Activated T-helper 2 cell treated with anti-CD3 and anti-CD28 coated beads, Interferon-gamma antibody, Interleukin-2, Interleukin-4, amounts not matched to agents 10 μg/mL and 5 μg/mL and 100 μg/mL, durations not matched to agents 14 hours and 24 hours and 36 hours (primary cell): ENCODE measurements around the gene C17orf107. TPM values are rescaled to one million over a fixed set of nuclear protein-coding genes. Genes with fewer than 3 reads are reported as not detected.

ENCODE experiments used
- DNase-seq: peaks from one replicate; pipeline ENCODE4 v3.0.0; 2021; ENCODE audit warnings: low spot score
- H3K27ac Mint-ChIP-seq: one replicate; pipeline ENCODE4 v1.8.0; 2021; ENCODE audit warnings: mixed read lengths
- H3K27me3 Mint-ChIP-seq: one replicate; pipeline ENCODE4 v1.8.0; 2021; ENCODE audit warnings: low read depth, mixed read lengths
- H3K36me3 Mint-ChIP-seq: one replicate; pipeline ENCODE4 v1.8.0; 2021; ENCODE audit warnings: low read depth, mixed read lengths
- H3K4me1 Mint-ChIP-seq: one replicate; pipeline ENCODE4 v1.8.0; 2021; ENCODE audit warnings: low read depth, mixed read lengths
- H3K4me3 Mint-ChIP-seq: one replicate; pipeline ENCODE4 v1.8.0; 2021; ENCODE audit warnings: low read depth, mild to moderate bottlenecking, moderate library complexity, mixed read lengths
- H3K9me3 Mint-ChIP-seq: one replicate; pipeline ENCODE4 v1.8.0; 2021; ENCODE audit warnings: mixed read lengths
- intact Hi-C: fragments of 100-400 bp; cut with micrococcal nuclease; formaldehyde crosslinking; loops from one replicate; pipeline ENCODE4 v1.15.1; 2023
- total RNA-seq: library from RNA; stranded (reverse); gene quantifications from 2 replicates; pipeline ENCODE4 v1.2.3, GENCODE V29; 2022

C17orf107 gene
- total RNA-seq, 1 donor from 2014 or later, result 1.3 TPM

GRCh38 chr17:4944554-4945175 is 45.3 kb downstream of the C17orf107 start:
- Mint-ChIP-seq H3K27me3 (no peaks in the 10 kb centered on the region), H3K9me3 (no peaks in the 10 kb centered on the region), H3K4me3 (peak overlapping the region; percentile 100), H3K36me3 (peaks cover 76% of the 10 kb centered on the region), H3K27ac (peak overlapping the region; percentile 92), H3K4me1 (peaks cover 52% of the 10 kb centered on the region)
- no peak for DNase-seq
- intact Hi-C loops, result loop anchor here (2.0 to 10.0 kb wide), 2 partner anchors 36 to 580 kb away; partner anchors contain the start of gene UBE2G1

GRCh38 chr17:4945176-4945943 is 46.0 kb downstream of the C17orf107 start:
- peak; percentile 76 for DNase-seq
- Mint-ChIP-seq H3K9me3 (no peaks in the 10 kb centered on the region), H3K36me3 (peaks cover 72% of the 10 kb centered on the region), H3K4me1 (peaks cover 52% of the 10 kb centered on the region), H3K27me3 (no peaks in the 10 kb centered on the region), H3K4me3 (peak overlapping the region; percentile 100), H3K27ac (peak overlapping the region; percentile 92)
- intact Hi-C loops, result loop anchor here (2.0 to 10.0 kb wide), 2 partner anchors 37 to 581 kb away; partner anchors contain the start of gene UBE2G1

GRCh38 chr17:4945944-4946280 is 46.6 kb downstream of the C17orf107 start:
- peak overlapping the region; percentile 100 for H3K4me3 Mint-ChIP-seq
- H3K27me3 Mint-ChIP-seq, result no peaks in the 10 kb centered on the region
- no peaks in the 10 kb centered on the region for H3K9me3 Mint-ChIP-seq
- DNase-seq, result no peak
- H3K27ac Mint-ChIP-seq, result peak overlapping the region; percentile 95
- intact Hi-C loops, result loop anchor here (2.0 to 10.0 kb wide), 2 partner anchors 37 to 581 kb away; partner anchors contain the start of gene UBE2G1
- peaks cover 56% of the 10 kb centered on the region for H3K4me1 Mint-ChIP-seq
- H3K36me3 Mint-ChIP-seq, result peaks cover 66% of the 10 kb centered on the region

GRCh38 chr17:4946312-4946976 is 47.1 kb downstream of the C17orf107 start:
- Mint-ChIP-seq H3K9me3 (no peaks in the 10 kb centered on the region), H3K4me3 (peak overlapping the region; percentile 100), H3K27ac (peak overlapping the region; percentile 95), H3K36me3 (peaks cover 61% of the 10 kb centered on the region), H3K4me1 (peaks cover 56% of the 10 kb centered on the region), H3K27me3 (no peaks in the 10 kb centered on the region)
- intact Hi-C loops, result loop anchor here (10.0 kb wide), 1 partner anchor 582 kb away; the partner anchor contains the start of gene UBE2G1
- no peak for DNase-seq

- H3K4me3 Mint-ChIP-seq, result peak overlapping the region; percentile 100
These were observed 47.7 kb downstream of the C17orf107 start for GRCh38 chr17:4947010-4947410.

GRCh38 chr17:4947411-4948165 is 48.3 kb downstream of the C17orf107 start:
- Mint-ChIP-seq H3K4me1 (peaks cover 45% of the 10 kb centered on the region), H3K4me3 (peak overlapping the region; percentile 100), H3K27me3 (no peaks in the 10 kb centered on the region), H3K9me3 (no peaks in the 10 kb centered on the region), H3K27ac (peak overlapping the region; percentile 95), H3K36me3 (peaks cover 50% of the 10 kb centered on the region)
- DNase-seq, result peak; percentile 69
- intact Hi-C loops, result loop anchor here (1.0 to 10.0 kb wide), 4 partner anchors 7 to 583 kb away; partner anchors contain the start of genes ARRB2, RNF167, SLC25A11 and SPAG7

More at GRCh38 chr17:4947010-4947410, 47.7 kb downstream of the C17orf107 start:
- no peak for DNase-seq
- no peaks in the 10 kb centered on the region for H3K9me3 Mint-ChIP-seq
- H3K27ac Mint-ChIP-seq, result peak overlapping the region; percentile 95
- H3K27me3 Mint-ChIP-seq, result no peaks in the 10 kb centered on the region
- intact Hi-C loops, result loop anchor here (10.0 kb wide), 1 partner anchor 582 kb away; the partner anchor contains the start of gene UBE2G1
- peaks cover 51% of the 10 kb centered on the region for H3K4me1 Mint-ChIP-seq
- peaks cover 55% of the 10 kb centered on the region for H3K36me3 Mint-ChIP-seq

- Mint-ChIP-seq H3K4me1 (peaks cover 40% of the 10 kb centered on the region), H3K27ac (peak within 1 kb of the TSS; percentile 100), H3K27me3 (no peaks in the 10 kb centered on the region), H3K9me3 (no peaks in the 10 kb centered on the region), H3K36me3 (peaks cover 42% of the 10 kb centered on the region), H3K4me3 (peak within 1 kb of the TSS; percentile 100)
- DNase-seq, result peak; percentile 87
- intact Hi-C loops, result loop anchor here (1.0 to 10.0 kb wide), 4 partner anchors 8 to 584 kb away; partner anchors contain the start of genes ARRB2, RNF167, SLC25A11 and SPAG7
These were observed 49.0 kb downstream of the C17orf107 start, which contains the start of gene PFN1 for GRCh38 chr17:4948166-4948930. Gene PFN1 (minus strand): TSS chr17:4948530. CDS start chr17:4948394, 136 bp downstream.

GRCh38 chr17:4948931-4949320 is 49.6 kb downstream of the C17orf107 start:
- peaks cover 37% of the 10 kb centered on the region for H3K4me1 Mint-ChIP-seq
- intact Hi-C loops, result loop anchor here (1.0 to 10.0 kb wide), 4 partner anchors 9 to 584 kb away; partner anchors contain the start of genes ARRB2, RNF167, SLC25A11 and SPAG7
- no peaks in the 10 kb centered on the region for H3K9me3 Mint-ChIP-seq
- H3K4me3 Mint-ChIP-seq, result peak overlapping the region; percentile 100
- peaks cover 38% of the 10 kb centered on the region for H3K36me3 Mint-ChIP-seq
- H3K27ac Mint-ChIP-seq, result peak overlapping the region; percentile 100
- no peaks in the 10 kb centered on the region for H3K27me3 Mint-ChIP-seq
- DNase-seq, result no peak

- H3K36me3 Mint-ChIP-seq, result peaks cover 32% of the 10 kb centered on the region
- peaks cover 32% of the 10 kb centered on the region for H3K4me1 Mint-ChIP-seq
- peak; percentile 77 for DNase-seq
- H3K4me3 Mint-ChIP-seq, result peak overlapping the region; percentile 79
- intact Hi-C loops, result loop anchor here (2.0 to 10.0 kb wide), 2 partner anchors 239 to 585 kb away; partner anchors contain the start of genes ARRB2 and UBE2G1
- no peaks in the 10 kb centered on the region for H3K27me3 Mint-ChIP-seq
- H3K9me3 Mint-ChIP-seq, result no peaks in the 10 kb centered on the region
- peak overlapping the region; percentile 86 for H3K27ac Mint-ChIP-seq
These were observed 50.2 kb downstream of the C17orf107 start for GRCh38 chr17:4949321-4950074.

GRCh38 chr17:4950075-4950745 is 50.9 kb downstream of the C17orf107 start:
- H3K4me3 Mint-ChIP-seq, result peak overlapping the region; percentile 88
- H3K9me3 Mint-ChIP-seq, result no peaks in the 10 kb centered on the region
- peak overlapping the region; percentile 94 for H3K27ac Mint-ChIP-seq
- peaks cover 25% of the 10 kb centered on the region for H3K36me3 Mint-ChIP-seq
- intact Hi-C loops, result no loop called here
- H3K27me3 Mint-ChIP-seq, result no peaks in the 10 kb centered on the region
- H3K4me1 Mint-ChIP-seq, result peaks cover 25% of the 10 kb centered on the region
- DNase-seq, result no peak
